GM19238 (cell line): ENCODE measurements around the gene GRK5.
"Not testable (repeated sequence)": the region's sequence is repeated elsewhere in the genome, so short reads cannot be mapped to it uniquely, and the experiment has no call there.

ENCODE experiments used
- DNase-seq: peaks from one replicate; pipeline ENCODE4 v3.0.0; 2011; ENCODE audit warnings: low spot score; ENCODE audit not compliant: insufficient read length

Gene GRK5

GRCh38 chr10:119250641-119251314 lies 43.4 kb downstream of the GRK5 start:
- DNase-seq = no peak

- DNase-seq = no peak
Measured at GRCh38 chr10:119251315-119251708, 43.9 kb downstream of the GRK5 start.

- DNase-seq = no peak
Measured at GRCh38 chr10:119252051-119252465, 44.7 kb downstream of the GRK5 start.

GRCh38 chr10:119252470-119253151 lies 45.2 kb downstream of the GRK5 start:
- no peak for DNase-seq

GRCh38 chr10:119253433-119254174 lies 46.2 kb downstream of the GRK5 start:
- no peak for DNase-seq

- no peak for DNase-seq
Measured at GRCh38 chr10:119254335-119254734, 47.0 kb downstream of the GRK5 start.

GRCh38 chr10:119256030-119256429 lies 48.7 kb downstream of the GRK5 start:
- no peak for DNase-seq

- DNase-seq = no peak
Measured at GRCh38 chr10:119256897-119257296, 49.5 kb downstream of the GRK5 start.

GRCh38 chr10:119257899-119258419 lies 50.6 kb downstream of the GRK5 start:
- DNase-seq = no peak

GRCh38 chr10:119259345-119259744 lies 52.0 kb downstream of the GRK5 start:
- no peak for DNase-seq

GRCh38 chr10:119261016-119261415 lies 53.6 kb downstream of the GRK5 start:
- not testable (repeated sequence) for DNase-seq

- no peak for DNase-seq
Measured at GRCh38 chr10:119263951-119264617, 56.7 kb downstream of the GRK5 start.

- no peak for DNase-seq
Measured at GRCh38 chr10:119265691-119266090, 58.3 kb downstream of the GRK5 start.

- no peak for DNase-seq
Measured at GRCh38 chr10:119267384-119267783, 60.0 kb downstream of the GRK5 start.

GRCh38 chr10:119268428-119268827 lies 61.1 kb downstream of the GRK5 start:
- no peak for DNase-seq

- DNase-seq = peak; percentile 77
Measured at GRCh38 chr10:119268871-119269506, 61.6 kb downstream of the GRK5 start.

GRCh38 chr10:119269737-119270136 lies 62.4 kb downstream of the GRK5 start:
- DNase-seq = no peak

- no peak for DNase-seq
Measured at GRCh38 chr10:119270762-119271366, 63.5 kb downstream of the GRK5 start.

GRCh38 chr10:119272338-119272734 lies 65.0 kb downstream of the GRK5 start:
- DNase-seq = not testable (repeated sequence)

GRCh38 chr10:119272736-119273135 lies 65.4 kb downstream of the GRK5 start:
- DNase-seq = no peak

GRCh38 chr10:119273413-119273812 lies 66.0 kb downstream of the GRK5 start:
- DNase-seq = no peak
